ENCODE results near the gene KDM5C. TPM values are rescaled to one million over a fixed set of nuclear protein-coding genes. Genes with fewer than 3 reads are reported as not detected.
"Not testable (repeated sequence)": the region's sequence is repeated elsewhere in the genome, so short reads cannot be mapped to it uniquely, and the experiment has no call there.

Gene KDM5C
- total and polyA plus RNA-seq, 8 donors = 11.8 to 390 (median 83.7) TPM

DNA sequence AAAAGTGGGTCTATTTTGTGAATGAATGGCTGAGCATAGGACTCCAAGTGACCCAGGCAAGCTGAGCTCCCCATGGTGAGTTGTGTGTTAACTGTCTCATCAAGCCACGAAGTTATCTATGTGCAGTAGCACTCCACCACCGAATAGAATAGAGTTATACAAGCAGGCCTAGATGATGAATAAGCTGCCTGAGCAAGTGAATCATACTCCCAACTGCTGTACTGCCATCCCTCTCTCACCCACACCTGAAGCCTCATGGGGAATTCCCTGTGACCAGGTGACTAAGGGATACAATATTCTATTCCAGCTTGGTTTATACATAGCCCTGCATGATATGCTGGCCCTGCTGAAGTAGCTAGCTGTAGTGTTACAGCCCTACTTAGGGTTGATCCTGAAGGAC, 38.7 kb downstream of the KDM5C start:
- no peaks in the 10 kb centered on the region for H3K4me1 ChIP-seq
- no peak for DNase-seq
- peaks cover 0 to 30% (median 9%) of the 10 kb centered on the region in 4 donors for H3K36me3 ChIP-seq
- H3K27ac ChIP-seq = no peak overlapping the region
- H3K4me3 ChIP-seq = no peak overlapping the region
- 56 to 71% (median 68%) methylated on average over 2 of the region's 2 CpGs for WGBS, 5 donors
- H3K9me3 ChIP-seq = no peaks in the 10 kb centered on the region
- intact Hi-C loops (cut with DNase I; ENCODE audit: low total_unique reads) = no loop called here
- TF ChIP-seq POLR2A (IDR thresholded peaks at IDR 0.05) (no peak), EP300 (IDR thresholded peaks at IDR 0.05) (no peak), POLR2AphosphoS5 (IDR thresholded peaks at IDR 0.05) (no peak)
- TF ChIP-seq, protein P1, sequence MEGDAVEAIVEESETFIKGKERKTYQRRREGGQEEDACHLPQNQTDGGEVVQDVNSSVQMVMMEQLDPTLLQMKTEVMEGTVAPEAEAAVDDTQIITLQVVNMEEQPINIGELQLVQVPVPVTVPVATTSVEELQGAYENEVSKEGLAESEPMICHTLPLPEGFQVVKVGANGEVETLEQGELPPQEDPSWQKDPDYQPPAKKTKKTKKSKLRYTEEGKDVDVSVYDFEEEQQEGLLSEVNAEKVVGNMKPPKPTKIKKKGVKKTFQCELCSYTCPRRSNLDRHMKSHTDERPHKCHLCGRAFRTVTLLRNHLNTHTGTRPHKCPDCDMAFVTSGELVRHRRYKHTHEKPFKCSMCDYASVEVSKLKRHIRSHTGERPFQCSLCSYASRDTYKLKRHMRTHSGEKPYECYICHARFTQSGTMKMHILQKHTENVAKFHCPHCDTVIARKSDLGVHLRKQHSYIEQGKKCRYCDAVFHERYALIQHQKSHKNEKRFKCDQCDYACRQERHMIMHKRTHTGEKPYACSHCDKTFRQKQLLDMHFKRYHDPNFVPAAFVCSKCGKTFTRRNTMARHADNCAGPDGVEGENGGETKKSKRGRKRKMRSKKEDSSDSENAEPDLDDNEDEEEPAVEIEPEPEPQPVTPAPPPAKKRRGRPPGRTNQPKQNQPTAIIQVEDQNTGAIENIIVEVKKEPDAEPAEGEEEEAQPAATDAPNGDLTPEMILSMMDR (IDR thresholded peaks at IDR 0.05) = no peak
- H3K27me3 ChIP-seq = no peaks in the 10 kb centered on the region

DNA sequence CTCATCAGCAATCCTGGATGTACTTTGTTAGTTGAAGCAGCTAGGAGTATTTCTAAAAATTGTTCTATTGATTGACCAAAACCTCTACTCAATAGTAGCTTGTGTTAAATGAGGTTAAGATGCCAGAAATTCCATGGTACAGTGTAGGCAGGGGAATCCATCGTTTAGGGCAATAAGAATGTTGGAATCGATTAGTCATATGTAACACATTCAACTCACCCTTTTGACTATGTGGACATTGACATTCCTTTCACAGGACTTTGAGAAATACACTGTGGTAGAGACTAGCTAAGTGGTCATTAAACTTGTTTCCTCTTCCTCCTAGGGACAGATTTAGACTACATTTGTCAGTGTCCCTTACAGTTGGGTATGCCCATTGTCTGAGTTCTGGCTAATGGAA, 40.2 kb downstream of the KDM5C start:
- H3K36me3 ChIP-seq = peaks cover 0 to 15% (median 2%) of the 10 kb centered on the region in 4 donors
- H3K27me3 ChIP-seq = no peaks in the 10 kb centered on the region
- no peak overlapping the region for H3K4me3 ChIP-seq
- DNase-seq = no peak
- H3K4me1 ChIP-seq = no peaks in the 10 kb centered on the region
- TF ChIP-seq EP300 (IDR thresholded peaks at IDR 0.05) (no peak), POLR2A (IDR thresholded peaks at IDR 0.05) (no peak), POLR2AphosphoS5 (IDR thresholded peaks at IDR 0.05) (no peak)
- TF ChIP-seq, protein P1 (IDR thresholded peaks at IDR 0.05) = no peak
- H3K9me3 ChIP-seq = no peaks in the 10 kb centered on the region
- intact Hi-C loops (cut with DNase I; ENCODE audit: low total_unique reads) = no loop called here
- no peak overlapping the region for H3K27ac ChIP-seq
- 78 to 95% (median 85%) methylated on average over 2 of the region's 2 CpGs for WGBS, 5 donors

DNA sequence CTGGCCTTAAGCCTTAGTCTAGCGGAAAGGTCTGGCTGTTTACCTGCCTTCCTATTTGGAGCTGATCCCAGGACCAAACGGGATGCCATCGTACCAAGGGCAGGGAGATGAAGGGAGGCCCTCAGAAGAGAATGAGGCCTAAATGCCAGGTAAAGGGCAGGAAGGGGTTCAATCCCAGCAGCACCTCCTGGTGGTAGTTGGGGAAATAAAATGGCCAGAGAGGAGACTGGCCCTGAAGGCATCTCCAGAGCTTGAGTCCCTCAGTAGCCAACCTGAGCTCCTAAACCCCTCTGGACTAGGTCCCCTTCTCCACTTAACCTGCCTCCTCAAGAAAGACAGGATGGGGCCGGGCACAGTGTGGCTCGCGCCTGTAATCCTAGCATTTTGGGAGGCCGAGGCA, 53.7 kb downstream of the KDM5C start:
- H3K27ac ChIP-seq = no peak overlapping the region
- 90 to 100% (median 91%) methylated on average over 2 to 7 of the region's 7 CpGs for WGBS, 5 donors
- peaks cover 0 to 46% (median 6%) of the 10 kb centered on the region in 4 donors for H3K36me3 ChIP-seq
- peaks cover 0 to 9% (median 2%) of the 10 kb centered on the region in 4 donors for H3K9me3 ChIP-seq
- H3K27me3 ChIP-seq = no peaks in the 10 kb centered on the region
- intact Hi-C loops (cut with DNase I; ENCODE audit: low total_unique reads) = no loop called here
- DNase-seq = no peak
- no peaks in the 10 kb centered on the region for H3K4me1 ChIP-seq
- no peak overlapping the region for H3K4me3 ChIP-seq
- TF ChIP-seq EP300 (IDR thresholded peaks at IDR 0.05) = no peak

DNA sequence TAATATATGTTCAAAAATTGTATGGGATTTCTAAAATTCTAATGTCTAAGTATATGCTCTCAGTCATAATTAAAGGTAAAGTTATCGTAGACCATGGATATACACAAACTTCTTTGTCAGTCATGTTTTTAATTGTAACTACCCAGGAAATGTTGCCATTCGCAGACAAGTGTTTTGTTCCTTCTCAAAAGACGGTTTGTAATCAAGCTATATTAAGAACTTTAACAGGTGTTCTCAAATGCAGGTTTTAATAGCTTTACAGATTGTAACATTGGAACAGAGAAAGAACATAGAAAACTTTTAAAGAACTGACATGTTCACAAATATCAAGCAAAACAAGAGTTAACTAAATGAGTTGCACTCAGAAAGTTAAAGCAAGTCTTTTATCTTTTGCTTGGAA, 58.9 kb downstream of the KDM5C start:
- intact Hi-C loops (cut with DNase I; ENCODE audit: low total_unique reads) = no loop called here
- H3K4me3 ChIP-seq = no peak overlapping the region
- H3K36me3 ChIP-seq = peaks cover 0 to 6% (median 2%) of the 10 kb centered on the region in 4 donors
- no peaks in the 10 kb centered on the region for H3K9me3 ChIP-seq
- TF ChIP-seq, protein P1 (IDR thresholded peaks at IDR 0.05) = no peak
- TF ChIP-seq POLR2AphosphoS5 (IDR thresholded peaks at IDR 0.05) = no peak
- no peak for TF ChIP-seq EP300 (IDR thresholded peaks at IDR 0.05)
- TF ChIP-seq POLR2A (IDR thresholded peaks at IDR 0.05) = no peak
- H3K27me3 ChIP-seq = no peaks in the 10 kb centered on the region
- H3K4me1 ChIP-seq = no peaks in the 10 kb centered on the region
- no peak for DNase-seq
- WGBS, 5 donors = 81 to 93% (median 87%) methylated on average over 3 of the region's 3 CpGs
- no peak overlapping the region for H3K27ac ChIP-seq

DNA sequence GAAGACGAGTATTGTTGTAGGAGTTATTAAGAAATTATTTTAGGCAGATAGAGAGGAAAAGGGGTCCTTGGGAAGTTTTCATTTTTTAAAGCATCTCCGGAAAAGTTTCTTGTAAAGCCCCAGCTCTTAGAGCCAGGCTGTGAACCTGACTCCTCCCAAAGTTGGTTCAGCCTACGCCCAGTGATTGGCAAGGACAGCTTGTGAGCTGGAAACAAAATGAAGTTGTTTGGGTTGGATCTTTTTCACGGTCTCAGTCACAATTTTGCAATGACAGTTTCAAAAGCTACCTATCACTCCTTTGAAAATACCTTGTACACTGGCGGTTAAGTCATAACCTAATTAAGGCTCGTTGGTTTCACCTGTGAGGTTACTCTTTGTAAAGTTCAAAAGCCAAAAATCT, 60.4 kb downstream of the KDM5C start:
- H3K9me3 ChIP-seq; H3K27me3 ChIP-seq; H3K4me1 ChIP-seq; H3K36me3 ChIP-seq; DNase-seq; H3K27ac ChIP-seq; intact Hi-C loops (cut with DNase I; ENCODE audit: low total_unique reads); H3K4me3 ChIP-seq: not testable (repeated sequence)
- 67 to 78% (median 70%) methylated on average over 6 of the region's 6 CpGs for WGBS, 5 donors
